Stimulated activated naive B cell treated with anti-CD40 and anti-IgM and Interleukin-4, amounts not matched to agents 10 μg/mL and 1 μg/mL and 100 μg/mL, for 72 hours (primary cell): Measurements from ENCODE around the gene DYNLT3.

Source experiments
- ATAC-seq, 2 donors: fragments of 150-1000 bp; cut with Tn5 transposase; replicated peaks; 2 replicates each; pipeline ENCODE4 v1.10.0; 2021; ENCODE audit warnings: moderate library complexity in 1 of 2
- DNase-seq: peaks from one replicate; pipeline ENCODE4 v3.0.0; 2021
- H3K27ac Mint-ChIP-seq: one replicate; pipeline ENCODE4 v1.8.0; 2022; ENCODE audit warnings: mild to moderate bottlenecking, mixed read lengths
- H3K27me3 Mint-ChIP-seq, 2 donors: one replicate each; pipeline ENCODE4 v1.8.0; 2022; ENCODE audit warnings: mixed read lengths in 2 of 2
- H3K36me3 Mint-ChIP-seq, 2 donors: one replicate each; pipeline ENCODE4 v1.8.0; 2022; ENCODE audit warnings: mixed read lengths in 2 of 2, mild to moderate bottlenecking in 1 of 2
- H3K4me1 Mint-ChIP-seq, 2 donors: one replicate each; pipeline ENCODE4 v1.8.0; 2022; ENCODE audit warnings: mixed read lengths in 2 of 2, mild to moderate bottlenecking in 1 of 2
- H3K4me3 Mint-ChIP-seq, 2 donors: one replicate each; pipeline ENCODE4 v1.8.0; 2022; ENCODE audit warnings: mild to moderate bottlenecking in 2 of 2, mixed read lengths in 2 of 2, moderate library complexity in 1 of 2
- H3K9me3 Mint-ChIP-seq, 2 donors: one replicate each; pipeline ENCODE4 v1.8.0; 2022; ENCODE audit warnings: mixed read lengths in 2 of 2, mild to moderate bottlenecking in 1 of 2

Gene DYNLT3

GRCh38 chrX:37863728-37864127, 16.4 kb upstream of the DYNLT3 start:
- Mint-ChIP-seq H3K27me3 (peaks cover 14 to 31% of the 10 kb centered on the region in 2 donors), H3K27ac (no peak overlapping the region), H3K9me3 (peaks cover 0 to 5% of the 10 kb centered on the region in 2 donors), H3K36me3 (no peaks in the 10 kb centered on the region), H3K4me1 (peaks cover 0 to 3% of the 10 kb centered on the region in 2 donors), H3K4me3 (no peak overlapping the region)
- ATAC-seq (no peak), DNase-seq (no peak)

- peaks cover 14 to 25% of the 10 kb centered on the region in 2 donors for H3K27me3 Mint-ChIP-seq
- H3K4me3 Mint-ChIP-seq = no peak overlapping the region
- ATAC-seq (no peak), DNase-seq (no peak)
- peaks cover 0 to 5% of the 10 kb centered on the region in 2 donors for H3K9me3 Mint-ChIP-seq
- no peak overlapping the region for H3K27ac Mint-ChIP-seq
- peaks cover 0 to 2% of the 10 kb centered on the region in 2 donors for H3K4me1 Mint-ChIP-seq
- H3K36me3 Mint-ChIP-seq = no peaks in the 10 kb centered on the region
Measured at GRCh38 chrX:37862851-37863250, 15.5 kb upstream of the DYNLT3 start.

- Mint-ChIP-seq H3K4me1 (no peaks in the 10 kb centered on the region), H3K4me3 (no peak overlapping the region), H3K9me3 (no peaks in the 10 kb centered on the region), H3K36me3 (no peaks in the 10 kb centered on the region), H3K27ac (no peak overlapping the region), H3K27me3 (peaks cover 14 to 20% of the 10 kb centered on the region in 2 donors)
- no peak for DNase-seq
- no peak for ATAC-seq
Measured at GRCh38 chrX:37860721-37861120, 13.3 kb upstream of the DYNLT3 start.

GRCh38 chrX:37854748-37855147, 7.4 kb upstream of the DYNLT3 start:
- no peak for DNase-seq
- Mint-ChIP-seq H3K4me1 (no peaks in the 10 kb centered on the region), H3K36me3 (no peaks in the 10 kb centered on the region), H3K27me3 (peaks cover 0 to 7% of the 10 kb centered on the region in 2 donors), H3K4me3 (no peak overlapping the region), H3K27ac (no peak overlapping the region), H3K9me3 (no peaks in the 10 kb centered on the region)
- ATAC-seq = no peak

DNA sequence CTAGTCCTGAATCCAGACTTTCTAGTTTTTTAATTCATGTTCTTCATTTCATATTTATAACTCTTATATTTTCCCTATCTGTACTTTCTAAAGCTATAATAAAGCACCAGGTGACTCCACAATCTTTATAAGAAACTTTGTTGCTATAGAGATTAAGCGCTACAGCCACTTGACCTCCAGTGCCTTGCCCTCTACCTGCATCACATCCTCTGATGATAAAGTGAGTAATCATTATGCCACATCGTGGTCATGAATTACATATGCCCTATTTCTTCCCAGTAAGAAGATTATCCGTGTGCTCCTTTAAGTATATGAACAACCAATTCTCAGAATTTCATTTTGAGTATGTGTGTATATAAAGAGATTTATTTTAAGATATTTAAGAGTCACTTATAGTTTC, 6.8 kb upstream of the DYNLT3 start:
- no peak for DNase-seq
- Mint-ChIP-seq H3K4me3 (no peak overlapping the region), H3K27me3 (peaks cover 0 to 7% of the 10 kb centered on the region in 2 donors), H3K4me1 (no peaks in the 10 kb centered on the region), H3K27ac (no peak overlapping the region), H3K9me3 (no peaks in the 10 kb centered on the region), H3K36me3 (no peaks in the 10 kb centered on the region)
- ATAC-seq = no peak

GRCh38 chrX:37847733-37848197, 394 bp upstream of the DYNLT3 start:
- ATAC-seq (peak; percentile 26 to 28), DNase-seq (no peak)
- Mint-ChIP-seq H3K4me1 (no peaks in the 10 kb centered on the region), H3K27ac (peak overlapping the region; percentile 90), H3K36me3 (peaks cover 0 to 2% of the 10 kb centered on the region in 2 donors), H3K27me3 (peaks cover 0 to 4% of the 10 kb centered on the region in 2 donors), H3K4me3 (peak overlapping the region; percentile 81 to 87), H3K9me3 (no peaks in the 10 kb centered on the region)

DNA sequence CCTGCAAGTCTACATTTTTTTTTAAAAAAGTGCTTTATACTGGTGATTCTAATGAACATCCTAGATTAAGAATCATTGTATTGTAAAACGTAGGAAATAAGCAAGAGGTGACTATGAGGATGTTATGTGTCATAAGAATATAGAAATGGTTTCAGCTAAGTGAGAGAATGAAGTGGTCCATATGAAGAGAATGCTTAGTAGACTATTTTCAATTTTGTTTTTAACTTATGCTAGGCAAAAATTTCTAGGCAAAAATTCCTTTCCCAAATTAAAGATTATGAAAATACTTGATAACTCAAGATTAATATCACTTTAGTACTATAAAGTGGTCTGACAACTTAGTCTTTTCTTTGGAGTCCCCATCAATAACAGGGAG, 825 bp downstream of the DYNLT3 start:
- ATAC-seq = no peak
- Mint-ChIP-seq H3K27ac (peak overlapping the region; percentile 90), H3K36me3 (peaks cover 0 to 2% of the 10 kb centered on the region in 2 donors), H3K27me3 (peaks cover 0 to 4% of the 10 kb centered on the region in 2 donors), H3K9me3 (no peaks in the 10 kb centered on the region), H3K4me3 (peak overlapping the region; percentile 81 to 87), H3K4me1 (no peaks in the 10 kb centered on the region)
- no peak for DNase-seq

GRCh38 chrX:37846141-37846540, 1.2 kb downstream of the DYNLT3 start:
- Mint-ChIP-seq H3K4me1 (no peaks in the 10 kb centered on the region), H3K4me3 (peak overlapping the region; percentile 81 to 87), H3K27me3 (peaks cover 0 to 6% of the 10 kb centered on the region in 2 donors), H3K27ac (no peak overlapping the region), H3K36me3 (peaks cover 2% of the 10 kb centered on the region in 2 donors), H3K9me3 (no peaks in the 10 kb centered on the region)
- DNase-seq = no peak
- ATAC-seq = no peak

DNA sequence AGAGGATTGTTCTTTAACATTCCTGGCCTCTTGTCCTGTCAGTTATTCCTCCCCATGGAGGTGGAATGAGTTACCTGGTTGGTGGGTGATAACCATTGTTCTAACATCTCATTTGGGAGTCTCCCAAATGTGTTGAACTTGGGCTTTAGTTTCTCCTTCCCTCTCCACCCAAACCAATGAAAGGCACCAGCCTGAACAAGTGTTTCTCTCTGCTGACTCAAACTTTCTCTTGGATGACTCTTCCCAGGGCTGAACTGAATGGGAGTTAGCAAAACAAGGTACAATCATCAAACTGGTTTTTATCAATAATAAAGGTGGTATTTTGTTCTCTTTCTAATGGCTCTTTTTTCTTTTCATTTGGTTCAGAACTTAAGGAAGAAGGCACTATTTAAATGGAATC, 2.7 kb downstream of the DYNLT3 start:
- Mint-ChIP-seq H3K36me3 (peaks cover 3 to 7% of the 10 kb centered on the region in 2 donors), H3K4me3 (no peak overlapping the region), H3K27ac (no peak overlapping the region), H3K9me3 (no peaks in the 10 kb centered on the region), H3K27me3 (peaks cover 0 to 11% of the 10 kb centered on the region in 2 donors), H3K4me1 (no peaks in the 10 kb centered on the region)
- ATAC-seq = no peak
- DNase-seq = no peak

GRCh38 chrX:37840931-37841330, 6.4 kb downstream of the DYNLT3 start:
- H3K4me3 Mint-ChIP-seq = no peak overlapping the region
- H3K27ac Mint-ChIP-seq = no peak overlapping the region
- peaks cover 5 to 13% of the 10 kb centered on the region in 2 donors for H3K36me3 Mint-ChIP-seq
- ATAC-seq (no peak), DNase-seq (no peak)
- peaks cover 0 to 14% of the 10 kb centered on the region in 2 donors for H3K27me3 Mint-ChIP-seq
- no peaks in the 10 kb centered on the region for H3K9me3 Mint-ChIP-seq
- no peaks in the 10 kb centered on the region for H3K4me1 Mint-ChIP-seq

GRCh38 chrX:37834937-37835336, 12.4 kb downstream of the DYNLT3 start:
- Mint-ChIP-seq H3K4me1 (peaks cover 1 to 2% of the 10 kb centered on the region in 2 donors), H3K27ac (no peak overlapping the region), H3K36me3 (peaks cover 3 to 7% of the 10 kb centered on the region in 2 donors), H3K9me3 (no peaks in the 10 kb centered on the region), H3K27me3 (peaks cover 0 to 4% of the 10 kb centered on the region in 2 donors), H3K4me3 (no peak overlapping the region)
- no peak for ATAC-seq
- DNase-seq = no peak

- Mint-ChIP-seq H3K4me1 (peaks cover 3 to 9% of the 10 kb centered on the region in 2 donors), H3K27ac (no peak overlapping the region), H3K27me3 (peaks cover 0 to 7% of the 10 kb centered on the region in 2 donors), H3K4me3 (no peak overlapping the region), H3K36me3 (no peaks in the 10 kb centered on the region), H3K9me3 (no peaks in the 10 kb centered on the region)
- DNase-seq (no peak), ATAC-seq (no peak)
Measured at GRCh38 chrX:37830371-37830770, 17.0 kb downstream of the DYNLT3 start.

GRCh38 chrX:37829721-37830120, 17.6 kb downstream of the DYNLT3 start:
- Mint-ChIP-seq H3K27me3 (peaks cover 0 to 7% of the 10 kb centered on the region in 2 donors), H3K4me3 (no peak overlapping the region), H3K27ac (no peak overlapping the region), H3K9me3 (no peaks in the 10 kb centered on the region), H3K4me1 (peaks cover 7 to 15% of the 10 kb centered on the region in 2 donors), H3K36me3 (no peaks in the 10 kb centered on the region)
- ATAC-seq = peak in 1 of 2 donors; percentile 14
- no peak for DNase-seq

DNA sequence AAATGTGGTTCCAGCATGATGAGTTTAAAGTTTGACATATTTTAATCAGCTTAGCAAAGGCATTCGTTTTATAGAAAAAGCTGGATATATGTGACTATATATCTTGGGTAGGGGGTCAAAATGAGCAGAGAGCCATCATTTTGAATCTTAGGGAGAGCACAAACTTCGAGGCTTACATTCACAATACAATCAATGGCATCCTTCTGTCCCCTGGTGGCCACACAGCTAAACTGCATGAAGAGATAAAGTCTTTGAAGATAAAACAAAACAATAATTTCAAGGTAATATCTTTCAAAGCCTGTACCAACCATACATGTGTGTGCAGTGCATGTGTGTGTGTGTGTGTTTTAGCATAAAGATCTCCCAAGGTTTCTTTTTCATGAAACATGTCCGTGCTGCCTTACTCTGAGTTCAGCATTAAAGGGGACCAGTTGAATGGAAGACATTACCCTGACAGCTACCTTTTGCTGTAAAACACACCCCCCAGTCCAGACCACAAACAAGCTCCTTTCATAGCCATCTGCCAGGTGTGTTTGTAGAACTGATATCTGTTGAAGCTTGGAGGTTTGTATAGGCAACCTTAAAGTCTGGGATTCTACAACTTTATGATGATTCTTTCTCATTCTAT, 22.0 kb downstream of the DYNLT3 start:
- Mint-ChIP-seq H3K36me3 (peaks cover 0 to 3% of the 10 kb centered on the region in 2 donors), H3K4me1 (peaks cover 24 to 46% of the 10 kb centered on the region in 2 donors), H3K27me3 (peaks cover 0 to 12% of the 10 kb centered on the region in 2 donors), H3K4me3 (no peak overlapping the region), H3K27ac (no peak overlapping the region), H3K9me3 (no peaks in the 10 kb centered on the region)
- ATAC-seq (peak; percentile 64 to 82), DNase-seq (peak; percentile 46)

DNA sequence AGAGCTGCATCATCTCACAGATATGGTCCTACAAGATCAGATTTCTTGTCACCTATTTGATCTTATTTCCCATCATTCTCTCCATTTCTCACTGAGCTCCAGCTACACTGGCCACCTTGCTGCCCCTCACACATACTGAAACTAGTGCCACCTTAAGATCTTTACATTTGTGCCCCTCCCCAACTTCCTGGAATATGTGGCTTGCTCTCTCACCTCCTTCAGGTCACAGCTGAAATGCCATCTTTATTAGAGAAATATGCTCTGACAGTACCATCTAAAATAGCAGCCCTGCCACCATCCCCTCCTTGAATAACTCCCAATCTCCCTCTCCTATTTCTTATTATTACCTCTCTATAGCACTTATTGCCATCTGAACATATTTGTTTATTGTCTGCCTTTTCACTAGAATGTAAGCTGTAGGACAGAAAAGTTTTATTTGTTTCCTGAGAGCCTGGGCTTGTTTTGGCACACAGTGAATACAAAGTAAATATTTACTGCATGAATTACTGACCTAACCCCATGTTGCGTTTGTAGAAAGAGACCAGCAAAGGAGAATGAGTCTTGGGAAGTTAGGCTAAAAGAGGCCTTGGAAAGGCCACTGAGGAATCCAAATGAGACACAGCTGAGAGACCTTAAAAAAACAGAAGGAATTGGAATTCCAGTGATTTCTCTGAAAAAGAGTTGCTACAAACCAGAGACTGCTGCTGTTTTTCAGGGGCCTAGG, 22.7 kb downstream of the DYNLT3 start:
- Mint-ChIP-seq H3K4me3 (no peak overlapping the region), H3K27me3 (peaks cover 0 to 12% of the 10 kb centered on the region in 2 donors), H3K9me3 (no peaks in the 10 kb centered on the region), H3K36me3 (peaks cover 0 to 3% of the 10 kb centered on the region in 2 donors), H3K4me1 (peaks cover 24 to 46% of the 10 kb centered on the region in 2 donors), H3K27ac (peak overlapping the region; percentile 32)
- ATAC-seq (peak; percentile 33 to 35), DNase-seq (no peak)
